ENCODE data around the gene USP7.
A peak's percentile ranks its signal among the peaks of the same experiment; 100 is the strongest.

Gene USP7

DNA sequence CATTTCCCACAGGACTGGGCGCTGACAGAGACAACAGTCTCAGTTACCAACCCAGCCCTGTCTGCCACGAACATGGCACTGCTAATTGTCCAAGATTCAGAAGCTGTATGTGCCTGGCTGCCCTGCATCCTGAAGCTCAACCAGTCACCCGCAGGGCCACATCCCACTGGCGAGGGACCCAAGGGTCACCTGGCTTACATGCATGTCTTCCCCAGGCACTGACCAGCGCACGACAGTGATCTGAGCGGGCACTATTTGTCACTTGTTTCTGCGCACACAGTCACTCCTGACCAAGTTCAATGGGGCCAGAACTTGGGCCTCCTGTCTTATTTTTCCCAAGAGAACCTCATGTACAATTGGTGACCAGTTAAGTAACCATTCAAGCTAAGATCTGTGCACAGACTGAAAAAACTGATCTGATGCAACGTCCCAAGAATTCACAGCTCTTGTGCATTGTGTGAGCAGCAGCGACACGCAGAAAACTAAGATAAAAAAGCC is 13.1 kb downstream of the USP7 start:
- peak; percentile 39 for DNase-seq

DNA sequence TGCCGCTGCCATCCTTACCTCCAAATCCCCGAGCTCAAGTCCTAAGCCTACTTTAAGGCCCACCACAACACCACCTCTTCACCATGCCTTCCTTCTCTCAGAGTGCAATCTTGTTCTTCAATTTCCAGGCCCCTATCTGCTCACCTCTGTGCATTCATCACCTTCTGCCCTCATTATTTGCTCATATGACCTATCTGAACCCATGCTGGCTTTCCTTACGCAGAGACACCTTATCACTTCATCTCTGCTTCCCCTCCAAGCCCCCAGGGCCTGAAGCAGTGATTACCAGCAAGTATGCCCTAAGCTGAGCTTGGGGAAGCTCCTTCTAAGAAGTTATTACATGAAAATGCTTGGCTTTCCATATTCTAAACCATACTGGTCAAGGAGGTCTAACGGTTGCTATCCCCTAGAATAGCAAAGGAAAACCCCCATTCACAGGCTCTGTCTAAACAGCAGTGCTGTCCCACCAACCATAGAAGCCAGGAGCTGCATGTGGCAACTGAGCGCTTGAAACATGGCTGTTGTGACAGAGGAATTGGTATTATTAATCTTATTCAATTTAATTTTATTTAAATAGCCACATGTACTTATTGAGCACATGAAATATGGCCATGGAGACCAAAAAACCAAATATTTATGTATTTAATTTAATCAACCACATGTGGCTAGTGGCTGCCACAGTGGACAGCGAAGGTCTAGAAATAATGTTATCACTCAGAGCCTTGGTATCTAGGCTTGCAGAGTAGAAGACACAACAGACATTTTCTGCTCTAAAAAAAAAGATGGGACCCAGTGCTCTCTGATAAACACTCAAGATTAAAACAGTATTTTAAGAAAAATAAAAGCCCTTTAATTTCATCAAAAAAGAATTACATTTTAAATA is 13.9 kb downstream of the USP7 start:
- no peak for DNase-seq

DNA sequence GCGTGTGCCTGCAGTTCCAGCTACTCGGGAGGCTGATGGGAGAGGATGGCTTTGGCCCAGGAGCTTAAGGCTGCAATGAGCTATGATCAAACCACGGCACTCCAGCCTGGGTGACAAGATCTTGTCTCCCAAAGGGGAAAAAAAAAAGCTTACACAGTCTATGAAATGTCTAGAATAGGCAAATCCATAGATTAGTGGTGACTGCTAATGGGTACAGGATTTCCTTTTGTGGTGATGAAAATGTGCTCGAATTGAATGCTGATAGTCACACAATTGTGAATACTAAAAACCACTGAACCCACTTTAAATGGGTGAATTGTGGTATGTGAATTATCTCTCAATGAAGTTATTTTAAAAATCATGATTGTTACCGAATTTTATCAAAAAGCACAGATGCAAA is 14.9 kb downstream of the USP7 start:
- no peak for DNase-seq

DNA sequence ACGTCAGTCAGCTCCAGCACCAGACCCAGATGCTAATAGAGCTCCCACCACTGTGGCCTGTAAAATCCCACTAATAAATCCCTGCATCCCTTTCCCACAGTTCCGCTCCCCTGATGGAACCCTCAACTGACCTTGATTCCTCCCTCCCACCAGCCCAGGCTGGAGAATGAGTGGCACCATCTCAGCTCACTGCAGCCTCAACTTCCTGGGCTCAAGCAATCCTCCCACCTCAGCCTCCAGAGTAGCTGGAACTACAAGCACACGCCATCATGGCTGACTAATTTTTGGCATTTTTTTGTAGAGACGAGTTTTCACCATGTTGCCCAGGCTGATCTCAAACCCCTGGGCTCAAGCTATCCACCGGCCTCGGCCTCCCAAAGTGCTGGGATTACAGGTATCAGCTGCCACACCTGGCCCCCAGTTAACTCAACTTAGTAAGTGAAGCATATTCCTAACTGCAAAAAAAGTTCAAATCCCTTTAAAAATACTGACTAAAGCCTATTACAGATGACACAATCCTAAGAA is 15.6 kb downstream of the USP7 start:
- no peak for DNase-seq

DNA sequence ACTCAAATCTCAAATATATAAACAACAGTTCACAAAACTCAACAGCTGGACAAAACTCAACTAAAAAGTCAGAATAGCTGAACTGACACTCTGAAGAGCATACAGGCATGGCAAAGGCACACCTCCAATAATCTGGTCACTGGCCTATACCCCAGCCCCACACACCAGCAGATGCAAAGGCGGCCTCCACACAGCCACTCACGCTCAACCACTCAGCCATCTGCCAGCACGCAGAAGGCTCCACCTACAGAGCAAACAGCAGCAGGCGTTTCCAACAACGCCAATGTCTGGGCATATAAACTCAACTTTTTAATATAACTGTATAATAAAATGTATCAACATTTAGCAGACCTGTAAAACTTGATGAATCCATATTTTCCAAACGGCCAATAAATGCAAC is 17.2 kb downstream of the USP7 start:
- no peak for DNase-seq

DNA sequence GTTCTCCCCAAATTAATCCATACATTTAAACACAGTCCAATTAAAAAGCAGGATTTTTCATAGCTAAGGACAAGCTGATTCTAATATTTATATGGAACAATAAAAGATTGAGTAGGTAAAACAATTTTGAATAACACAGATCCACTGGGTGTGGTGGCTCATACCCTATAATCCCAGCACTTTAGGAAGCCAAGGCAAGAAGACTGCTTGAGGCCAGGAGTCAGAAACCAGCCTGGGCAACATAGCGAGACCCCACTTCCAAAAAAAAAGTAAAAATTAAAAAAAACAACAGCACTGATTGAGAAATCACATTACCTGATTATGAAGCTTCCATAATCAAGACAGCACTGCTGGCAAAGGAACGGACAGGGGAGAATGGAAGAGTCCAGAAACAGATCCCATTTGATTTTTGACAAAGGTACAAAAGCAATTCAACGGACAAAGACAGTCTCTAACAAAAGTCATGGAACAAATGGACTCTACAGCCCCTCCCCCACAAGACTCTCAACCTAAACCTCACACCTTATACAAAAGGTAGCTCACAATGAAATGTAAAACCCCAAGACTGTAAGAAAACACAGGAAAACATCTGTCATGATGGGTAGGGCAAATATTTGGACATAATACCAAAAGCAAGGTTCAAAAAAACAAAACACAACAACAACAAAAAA is 17.9 kb downstream of the USP7 start:
- no peak for DNase-seq

DNA sequence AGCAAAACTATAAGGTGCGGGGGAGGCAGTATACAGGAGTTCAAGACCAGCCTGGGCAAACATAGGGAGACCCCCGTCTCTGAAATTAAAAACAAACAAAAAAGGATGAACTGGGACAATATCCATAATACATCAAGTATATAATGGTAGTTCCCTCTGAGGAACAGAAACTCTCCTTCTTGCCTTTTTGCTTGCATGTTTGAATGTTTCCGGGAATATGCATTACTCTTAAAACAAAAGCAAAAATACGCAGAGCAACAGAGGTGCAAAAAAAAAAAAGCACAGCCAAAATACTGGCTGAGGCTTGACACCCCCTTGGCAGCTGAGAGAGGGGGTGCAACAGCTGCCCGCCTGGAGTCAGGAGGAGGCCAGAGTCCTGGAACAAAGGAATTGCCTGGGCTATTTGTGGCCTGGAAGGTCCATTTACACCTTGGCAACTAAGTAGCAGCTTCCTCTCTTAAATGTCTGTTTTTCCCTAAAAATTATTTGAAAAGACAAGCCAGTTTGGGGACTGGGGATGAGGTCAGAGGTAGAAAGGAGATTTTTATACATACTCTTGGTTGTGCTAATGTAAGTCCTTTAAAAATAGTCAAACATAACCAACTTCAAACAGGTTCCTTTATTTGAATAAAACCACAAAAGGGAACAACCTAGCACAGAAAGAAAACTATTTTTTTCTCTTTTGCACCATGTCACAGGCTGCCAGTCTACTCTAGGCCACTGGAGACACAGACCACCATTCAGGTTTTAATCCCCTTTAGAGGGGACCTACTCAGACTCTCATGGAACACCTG is 19.5 kb downstream of the USP7 start:
- no peak for DNase-seq

DNA sequence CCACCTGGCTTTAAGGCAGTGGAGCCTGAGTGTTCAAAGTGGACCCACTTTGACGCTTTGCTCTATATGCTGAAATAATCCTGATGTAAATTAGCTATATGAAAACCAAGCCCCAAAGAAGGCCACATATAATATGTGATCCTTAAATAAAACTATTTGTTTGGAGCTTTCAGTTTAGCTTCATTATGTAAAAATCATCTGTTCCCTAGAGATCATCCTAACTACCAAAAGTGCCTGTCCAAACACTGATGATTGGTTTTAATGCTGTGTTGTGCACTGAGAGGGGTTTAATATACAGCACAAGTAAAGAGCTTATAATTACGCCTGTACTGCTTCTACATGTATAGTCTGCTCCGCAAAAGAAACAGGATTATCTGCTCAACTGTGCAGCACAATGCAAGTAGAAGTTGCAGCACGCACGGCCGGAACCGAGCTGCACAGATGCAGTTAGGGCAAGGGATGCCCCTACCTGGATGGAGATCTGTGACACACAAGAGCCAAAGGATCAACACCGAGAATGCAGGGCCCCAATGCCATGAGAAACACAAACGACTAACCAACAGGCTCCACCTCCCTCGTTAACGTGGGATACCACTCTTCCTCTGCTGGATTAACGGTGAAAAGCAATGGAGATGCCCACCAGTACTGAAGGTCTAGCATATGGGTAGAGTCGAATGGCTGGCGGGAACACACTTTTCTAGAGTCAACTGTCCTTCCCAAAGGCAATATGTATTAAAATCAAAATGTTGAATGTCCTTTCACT is 20.5 kb downstream of the USP7 start:
- DNase-seq: no peak

DNA sequence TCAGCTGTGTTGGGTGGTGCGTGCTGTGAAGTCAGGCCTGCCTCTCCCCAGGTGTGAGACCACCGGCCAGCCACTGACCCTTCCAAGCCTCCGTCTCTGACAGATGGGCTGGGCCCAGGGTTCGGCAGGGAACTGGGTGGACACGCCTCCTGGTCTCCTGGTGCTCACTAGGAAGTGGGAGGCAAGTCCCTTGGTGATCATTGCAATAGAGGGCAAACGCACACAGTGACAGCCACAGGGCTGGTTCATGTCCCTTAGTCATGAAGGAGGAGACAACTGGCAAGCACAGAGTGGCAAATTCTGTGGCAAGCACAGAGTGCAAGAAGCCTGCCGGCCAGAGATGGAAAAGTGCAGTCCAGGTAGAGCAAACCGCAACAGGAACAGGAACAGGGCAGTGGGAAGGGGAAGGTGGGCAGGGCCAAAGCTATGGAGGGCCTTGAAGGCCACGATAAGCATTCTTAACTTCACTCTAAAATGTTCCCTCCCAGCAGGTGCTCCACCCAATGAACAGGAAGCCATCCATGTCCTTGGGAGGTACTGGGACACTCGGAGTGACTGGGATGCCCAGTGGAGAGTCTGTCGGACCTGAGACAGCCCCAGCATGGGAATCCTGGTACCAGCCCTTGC is 21.9 kb downstream of the USP7 start:
- no peak for DNase-seq

DNA sequence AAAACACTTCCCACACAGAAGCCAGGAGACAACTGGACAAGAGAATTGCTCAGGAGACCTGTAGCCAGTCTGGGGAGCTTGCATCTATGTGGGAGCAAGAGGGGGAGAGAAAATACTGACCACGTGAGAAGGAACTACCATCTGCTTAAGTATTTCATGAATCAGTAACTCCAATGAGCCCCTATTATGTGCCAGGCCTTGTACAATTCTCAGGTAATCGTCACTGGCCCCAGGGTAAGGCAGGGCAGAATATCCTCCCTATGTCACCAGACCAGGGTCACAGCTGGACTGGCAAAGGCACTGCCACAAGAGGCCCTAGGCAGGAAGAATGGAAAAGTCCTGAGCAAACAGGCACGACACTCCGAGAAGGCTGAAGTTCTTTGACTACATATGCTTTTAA is 25.9 kb downstream of the USP7 start:
- DNase-seq: no peak

DNA sequence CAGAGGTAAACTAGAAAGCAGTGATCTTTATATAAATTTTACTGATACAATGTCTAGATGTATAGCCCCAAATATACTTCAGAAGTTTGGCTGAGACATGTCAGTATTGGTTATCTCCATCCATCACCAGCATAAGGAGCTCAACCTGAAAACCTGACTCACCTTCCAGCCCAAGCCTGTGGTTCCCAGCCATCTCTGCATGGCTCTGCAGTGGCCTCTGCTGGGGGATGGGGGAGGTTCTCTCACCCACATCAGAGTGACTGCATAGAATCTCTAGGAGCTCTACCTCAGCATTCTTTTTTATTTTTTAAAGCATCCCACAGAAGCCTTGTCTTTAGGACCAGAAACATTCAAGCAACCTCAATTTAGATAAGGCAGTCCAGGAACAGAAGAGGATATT is 27.3 kb downstream of the USP7 start:
- peak; percentile 52 for DNase-seq

DNA sequence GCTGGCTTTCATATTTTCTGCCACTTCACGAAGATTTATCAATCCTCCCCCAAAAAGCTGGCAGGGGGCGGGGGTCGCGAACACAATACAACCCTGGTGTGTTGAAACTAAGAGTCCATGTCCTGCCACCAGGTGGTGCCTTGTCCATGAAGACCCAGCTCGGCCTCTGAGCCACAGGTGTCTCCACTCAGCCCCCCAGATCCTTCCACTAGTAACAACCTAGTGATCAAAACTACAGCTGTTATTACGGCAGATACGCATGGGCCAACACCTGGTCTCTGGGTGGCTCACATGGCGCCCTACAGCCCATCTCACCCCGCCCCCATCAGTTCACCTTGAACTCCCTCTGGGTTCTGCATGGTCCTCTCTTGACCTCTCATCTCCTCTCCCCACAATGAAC is 27.7 kb downstream of the USP7 start:
- DNase-seq: no peak

DNA sequence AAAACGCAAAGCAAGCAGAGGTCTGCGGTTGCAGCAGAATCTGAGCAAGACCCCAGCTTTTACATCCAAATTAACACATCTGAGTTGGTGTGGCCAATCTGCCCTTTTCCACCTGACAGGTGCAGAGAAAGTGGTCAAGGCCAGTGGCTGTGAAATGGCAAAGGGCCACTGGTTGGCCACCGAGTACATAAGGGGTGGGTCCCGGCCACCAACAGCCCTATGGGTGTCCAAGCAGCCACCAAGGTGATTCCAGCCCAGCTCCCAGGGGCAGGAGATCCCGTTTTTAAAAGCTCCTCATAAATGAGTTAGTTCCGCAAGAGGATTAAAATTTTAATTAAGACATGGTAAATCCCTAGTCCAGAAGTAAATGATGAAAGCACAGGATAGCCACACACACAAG is 29.1 kb downstream of the USP7 start:
- DNase-seq: no peak

DNA sequence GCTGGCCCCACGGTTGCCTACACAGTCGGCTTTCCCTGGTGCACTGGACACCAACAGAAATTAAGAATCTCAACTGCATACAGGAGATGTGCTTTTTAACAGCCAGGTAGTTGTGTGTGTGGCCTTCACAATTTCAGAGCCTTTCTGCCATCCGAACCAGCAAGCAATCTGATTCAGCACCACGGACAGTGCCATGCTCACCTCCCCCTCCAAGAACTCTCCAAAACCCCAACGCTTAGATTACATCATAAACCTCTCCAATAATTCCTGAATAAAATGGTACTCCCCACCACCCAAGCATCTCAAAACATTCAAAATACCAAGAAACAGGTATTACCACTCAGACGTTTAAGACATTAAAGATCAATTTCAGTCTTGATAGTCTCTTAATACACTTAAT is 31.8 kb downstream of the USP7 start:
- peak; percentile 56 for DNase-seq

DNA sequence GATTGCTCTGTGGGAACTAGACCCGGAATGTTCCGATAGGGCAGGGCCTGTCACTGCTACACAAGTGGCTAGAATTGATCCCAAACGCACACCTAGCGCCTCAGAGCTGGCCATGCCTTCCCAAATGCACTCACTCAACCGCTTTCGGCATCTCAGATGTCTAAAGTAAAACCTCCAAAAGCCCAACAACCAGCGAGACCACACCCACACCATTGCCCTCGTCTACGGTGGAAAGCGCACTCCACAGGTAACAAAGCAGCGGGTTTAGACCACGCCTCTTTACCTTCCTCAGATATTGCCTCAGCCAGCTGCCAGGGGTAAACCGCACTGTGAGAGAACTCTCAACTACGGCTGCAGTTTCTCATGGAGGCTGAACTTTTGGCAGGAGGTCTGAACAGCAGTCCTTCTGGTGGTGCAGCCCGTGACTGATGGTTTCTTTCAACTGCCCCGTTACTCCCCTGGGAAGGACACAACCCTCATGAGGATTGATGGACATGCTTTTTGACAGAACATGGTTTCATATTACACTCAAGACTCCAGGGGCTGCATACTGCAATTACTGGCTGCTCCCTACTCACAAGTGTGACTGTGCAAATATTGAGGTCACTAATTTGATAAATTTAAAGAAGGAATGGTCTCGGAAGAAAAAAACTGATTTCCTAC is 34.5 kb downstream of the USP7 start:
- no peak for DNase-seq

DNA sequence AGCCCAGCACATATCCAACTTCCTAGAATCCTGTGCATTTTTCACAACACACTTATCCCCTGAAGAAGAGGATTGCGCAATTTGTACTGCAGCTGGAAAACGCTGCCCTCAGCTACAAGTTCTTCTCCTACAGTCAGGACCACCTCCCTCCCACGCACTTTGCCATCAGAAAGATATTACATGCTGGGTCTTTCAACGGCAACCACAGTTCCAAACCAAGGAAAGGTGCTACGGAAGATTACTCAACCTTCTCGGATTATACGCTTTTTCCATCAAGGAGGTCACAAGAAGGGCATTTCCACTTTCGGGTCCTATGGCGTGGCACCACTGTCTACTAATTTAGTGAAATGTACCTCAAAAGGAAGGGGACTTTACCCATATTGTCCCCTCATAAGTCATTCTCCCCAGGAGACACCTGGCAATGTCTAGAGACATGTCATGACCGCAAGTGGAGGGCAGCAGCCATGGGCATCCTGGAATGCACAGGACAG is 35.2 kb downstream of the USP7 start:
- no peak for DNase-seq

DNA sequence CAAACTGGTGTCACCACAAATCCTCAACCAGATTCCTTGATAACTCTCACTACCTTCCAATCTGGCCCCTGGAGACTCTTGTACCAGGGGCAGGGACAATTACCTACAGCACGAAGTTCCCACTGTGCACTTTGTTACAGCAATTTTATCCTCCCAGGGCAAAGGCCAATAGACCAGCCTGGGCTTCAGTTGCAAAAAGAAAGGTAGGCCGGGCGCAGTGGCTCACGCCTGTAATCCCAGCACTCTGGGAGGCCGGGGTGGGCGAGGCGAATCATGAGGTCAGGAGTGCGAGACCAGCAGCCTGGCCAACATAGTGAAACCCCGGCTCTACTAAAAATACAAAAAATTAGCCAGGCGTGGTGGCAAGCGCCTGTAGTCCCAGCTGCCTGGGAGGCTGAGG is 36.9 kb downstream of the USP7 start:
- no peak for DNase-seq

DNA sequence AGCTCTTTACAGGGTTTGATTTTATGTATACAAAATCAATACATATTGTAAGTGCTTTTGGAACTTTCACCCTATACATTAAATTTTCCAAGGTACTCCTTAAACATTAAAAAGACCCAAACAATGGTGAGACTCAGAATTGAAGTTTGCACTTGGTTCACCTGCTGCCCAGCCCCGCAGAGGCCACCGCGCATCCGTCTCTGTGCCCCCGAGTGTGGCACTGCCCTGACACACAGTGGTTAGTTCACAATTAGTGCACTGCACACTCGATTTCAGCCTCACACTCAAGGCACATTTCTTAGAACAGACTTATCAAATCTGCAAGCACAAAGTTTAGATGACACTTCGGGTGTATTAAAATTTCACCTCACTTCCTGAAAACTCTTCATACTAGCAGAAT is 38.3 kb downstream of the USP7 start:
- DNase-seq: no peak

DNA sequence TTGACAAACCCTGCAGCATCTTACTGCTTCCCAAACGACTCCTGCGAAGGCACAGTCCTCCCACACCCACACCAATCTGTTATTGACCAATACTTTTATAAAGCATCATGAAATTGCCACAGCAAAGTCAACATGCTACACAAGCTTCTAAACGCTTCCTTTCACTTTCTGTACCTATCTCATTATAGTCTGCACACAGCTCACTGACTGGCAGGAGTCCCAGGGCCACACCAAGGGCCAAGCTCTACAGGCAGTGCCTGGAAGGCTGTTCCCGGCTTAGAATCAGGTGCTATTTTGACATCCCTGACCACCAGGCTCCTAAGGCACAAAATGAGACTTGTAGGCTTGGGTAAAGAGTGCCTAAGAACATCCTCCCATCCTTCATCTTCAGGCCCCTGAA is 39.5 kb downstream of the USP7 start:
- no peak for DNase-seq

DNA sequence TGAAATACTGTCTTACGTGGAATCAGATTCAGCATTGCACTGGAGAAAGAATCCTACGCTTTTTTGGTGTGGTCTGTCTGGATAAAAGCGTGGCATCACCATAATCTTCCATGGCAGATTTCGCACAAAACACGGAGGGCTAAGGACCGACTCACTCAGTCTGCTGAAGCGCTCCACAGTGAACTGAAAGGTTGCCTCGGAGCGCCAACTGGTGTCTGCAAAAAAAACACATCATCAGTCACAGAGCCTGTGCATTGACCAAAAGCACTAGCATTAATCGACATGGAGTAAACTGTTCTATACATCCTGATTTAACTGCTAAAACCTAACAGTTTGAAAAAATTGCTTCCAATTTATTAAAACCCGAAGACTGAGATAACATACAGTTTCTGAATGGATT is 40.5 kb downstream of the USP7 start:
- no peak for DNase-seq

DNA sequence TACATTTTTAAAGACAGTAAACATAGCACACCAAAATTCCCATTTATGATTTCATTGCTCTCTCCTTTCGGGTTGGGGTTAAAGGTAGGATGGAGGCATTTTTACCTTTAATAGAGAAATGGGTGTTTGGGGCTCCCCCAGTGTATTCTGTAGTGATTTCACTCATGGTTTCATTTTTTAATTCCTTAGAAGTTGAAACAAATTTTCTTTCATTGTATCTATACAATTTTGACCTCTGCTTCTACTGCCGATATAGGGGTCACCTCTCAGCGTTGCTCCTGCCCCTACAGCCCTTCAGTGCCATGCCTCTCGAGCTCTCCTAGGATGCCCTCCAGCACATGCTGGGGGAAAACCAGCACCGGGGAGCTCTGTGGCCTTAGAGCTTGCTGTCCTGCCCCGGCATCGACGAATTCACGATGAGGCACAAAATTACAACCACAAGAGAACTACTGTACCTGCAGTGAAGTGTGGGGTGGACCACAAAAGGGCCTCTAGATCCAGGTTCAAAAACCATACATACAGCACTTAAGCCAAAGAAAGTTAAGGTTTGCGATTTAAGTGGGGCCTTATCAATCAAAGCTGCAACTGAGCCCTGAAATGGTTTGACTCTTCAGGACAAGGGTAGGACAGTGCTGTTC is 42.2 kb downstream of the USP7 start:
- no peak for DNase-seq
